ENCODE data around the gene FANCC. TPM values are rescaled to one million over a fixed set of nuclear protein-coding genes. Genes with fewer than 3 reads are reported as not detected.

Gene FANCC, protein sequence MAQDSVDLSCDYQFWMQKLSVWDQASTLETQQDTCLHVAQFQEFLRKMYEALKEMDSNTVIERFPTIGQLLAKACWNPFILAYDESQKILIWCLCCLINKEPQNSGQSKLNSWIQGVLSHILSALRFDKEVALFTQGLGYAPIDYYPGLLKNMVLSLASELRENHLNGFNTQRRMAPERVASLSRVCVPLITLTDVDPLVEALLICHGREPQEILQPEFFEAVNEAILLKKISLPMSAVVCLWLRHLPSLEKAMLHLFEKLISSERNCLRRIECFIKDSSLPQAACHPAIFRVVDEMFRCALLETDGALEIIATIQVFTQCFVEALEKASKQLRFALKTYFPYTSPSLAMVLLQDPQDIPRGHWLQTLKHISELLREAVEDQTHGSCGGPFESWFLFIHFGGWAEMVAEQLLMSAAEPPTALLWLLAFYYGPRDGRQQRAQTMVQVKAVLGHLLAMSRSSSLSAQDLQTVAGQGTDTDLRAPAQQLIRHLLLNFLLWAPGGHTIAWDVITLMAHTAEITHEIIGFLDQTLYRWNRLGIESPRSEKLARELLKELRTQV
- total RNA-seq = 10 to 100 TPM in 5 of 8 experiments, 1 to 10 TPM in 3; 1.2 to 31.3 (median 11.9) TPM

DNA sequence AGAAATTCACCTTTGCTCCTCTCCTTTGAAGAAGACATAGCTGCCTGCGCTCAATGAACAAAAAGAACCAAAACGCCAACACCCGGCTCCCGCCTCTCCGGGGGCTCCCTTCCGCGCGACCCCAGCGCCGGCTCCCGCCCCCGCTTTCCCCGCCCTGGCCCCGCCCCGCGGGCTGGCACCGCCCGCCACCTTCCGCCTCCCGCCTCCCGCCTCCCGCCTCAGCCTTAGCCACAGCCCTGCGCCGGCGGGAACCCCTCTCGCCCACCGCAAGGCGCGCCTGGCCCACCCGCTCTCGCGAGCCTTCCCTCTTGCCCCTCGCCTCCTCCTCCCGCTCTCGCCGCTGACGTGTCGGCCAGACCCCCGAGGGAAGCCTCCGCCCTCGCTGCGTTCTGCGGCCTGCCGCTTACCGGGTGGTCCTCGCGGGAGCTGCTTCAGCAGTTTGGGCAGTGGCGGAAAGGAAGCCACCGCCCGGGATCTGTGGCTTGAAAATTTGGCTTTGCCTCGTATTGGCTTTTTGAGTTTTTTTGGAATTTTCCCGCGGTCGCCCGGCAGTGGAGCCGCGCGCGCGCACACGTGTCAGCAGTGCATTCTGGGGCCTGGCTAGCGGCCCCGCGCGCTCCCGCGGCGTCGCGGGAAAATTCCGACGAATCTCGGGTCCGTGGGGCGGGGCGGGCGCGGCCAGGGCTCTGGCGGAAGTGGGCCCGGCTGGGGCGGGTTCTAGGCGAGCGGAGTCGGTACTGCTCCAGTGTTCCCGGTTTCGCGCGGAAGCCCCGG lies at the start of gene FANCC:
FANCC (minus strand) TSS at position 591 of the 774 bp plus-strand sequence. CDS start 68,418 bp downstream, outside the sequence.
- in situ Hi-C loops (cut with MboI; ENCODE audit: low pct_unique_long_range_greater_than_20kb in 2 of 9, low sequenced_read_pairs in 9 of 9, unreplicated experiment in 9 of 9) = loop anchor here in 1 of 9 experiments (25.0 kb wide), 1 partner anchor 895 kb away; no protein-coding TSS in a partner anchor
- H3K4me1 ChIP-seq (replicated peaks in 1 of 2) = peaks cover 13 to 29% of the 10 kb centered on the region in 2 donors
- ATAC-seq (replicated peaks in 6 of 8) = peak; percentile 82 to 94 (median 91)
- WGBS, 10 experiments = 0% methylated on average over 4 of the region's 89 CpGs; no CpG with 5 or more reads in 9 of the 10 experiments
- peak within 1 kb of the TSS; percentile 97 for H3K27ac ChIP-seq
- H3K4me3 ChIP-seq = peak within 1 kb of the TSS; percentile 56 to 80 (median 60)

DNA sequence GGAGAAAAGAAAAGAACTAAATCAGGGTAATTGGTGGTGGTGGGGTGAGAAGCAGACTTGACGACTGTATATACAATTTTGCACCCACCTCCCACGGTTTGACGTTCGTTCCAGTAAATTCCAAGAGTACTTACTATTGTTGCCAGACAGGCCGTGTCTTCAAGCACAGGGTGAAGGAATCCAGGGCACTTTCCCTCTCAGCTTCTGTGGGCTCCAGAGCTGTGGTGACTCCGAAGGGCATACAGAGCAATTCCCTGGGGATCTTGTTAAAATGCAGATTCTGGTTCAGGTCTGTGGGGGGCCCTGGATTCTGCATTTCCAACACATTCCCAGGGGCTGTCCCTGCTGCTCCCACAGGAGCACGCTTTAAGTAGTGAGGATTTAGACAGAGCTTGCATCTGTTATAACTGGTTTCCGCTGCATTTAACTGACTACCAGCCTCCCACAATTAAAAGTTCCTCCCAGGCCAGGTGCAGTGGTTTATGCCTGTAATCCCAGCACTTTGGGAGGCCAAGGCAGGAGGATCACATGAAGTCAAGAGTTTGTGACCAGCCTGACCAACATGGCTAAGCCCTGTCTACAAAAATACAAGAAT lies 49.3 kb upstream of the FANCC start:
- in situ Hi-C loops (cut with MboI; ENCODE audit: low pct_unique_long_range_greater_than_20kb in 2 of 9, low sequenced_read_pairs in 9 of 9, unreplicated experiment in 9 of 9) = no loop called here
- ATAC-seq (replicated peaks in 6 of 8) = no peak
- no peak overlapping the region for H3K27ac ChIP-seq
- WGBS, 10 experiments = 63 to 85% (median 76%) methylated on average over 1 to 8 of the region's 8 CpGs; no CpG with 5 or more reads in 2 of the 10 experiments
- H3K4me3 ChIP-seq = no peak overlapping the region
- peaks cover 9 to 11% of the 10 kb centered on the region in 2 donors for H3K4me1 ChIP-seq (replicated peaks in 1 of 2)

DNA sequence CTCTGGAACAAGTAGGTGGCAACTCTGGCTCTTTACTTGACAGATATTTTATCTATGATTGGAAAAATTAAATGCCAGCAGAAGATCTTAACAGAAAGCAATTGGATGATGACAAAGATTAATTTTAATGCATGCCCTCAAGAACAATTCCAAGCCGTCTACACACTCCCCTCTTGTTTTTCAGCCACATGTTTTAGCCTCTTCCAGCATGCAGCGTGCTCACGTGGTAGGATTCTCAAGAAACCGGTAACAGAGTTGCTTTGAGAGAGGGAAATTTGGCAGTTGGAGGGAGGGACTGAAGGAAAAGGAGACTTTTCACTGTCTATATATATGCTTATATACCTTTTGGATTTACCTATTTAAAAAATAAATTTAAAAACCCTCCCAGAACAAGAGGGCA lies 48.3 kb upstream of the FANCC start:
- Histone ChIP-seq H3K27ac (no peak overlapping the region), H3K4me1 (replicated peaks in 1 of 2) (peaks cover 10 to 15% of the 10 kb centered on the region in 2 donors), H3K4me3 (no peak overlapping the region)
- in situ Hi-C loops (cut with MboI; ENCODE audit: low pct_unique_long_range_greater_than_20kb in 2 of 9, low sequenced_read_pairs in 9 of 9, unreplicated experiment in 9 of 9) = no loop called here
- whole genome bisulfite sequencing, 10 experiments = 13 to 65% (median 39%) methylated on average over 3 to 4 of the region's 4 CpGs; no CpG with 5 or more reads in 1 of the 10 experiments
- ATAC-seq (replicated peaks in 6 of 8) = peak in 1 of 8 experiments; percentile 39

DNA sequence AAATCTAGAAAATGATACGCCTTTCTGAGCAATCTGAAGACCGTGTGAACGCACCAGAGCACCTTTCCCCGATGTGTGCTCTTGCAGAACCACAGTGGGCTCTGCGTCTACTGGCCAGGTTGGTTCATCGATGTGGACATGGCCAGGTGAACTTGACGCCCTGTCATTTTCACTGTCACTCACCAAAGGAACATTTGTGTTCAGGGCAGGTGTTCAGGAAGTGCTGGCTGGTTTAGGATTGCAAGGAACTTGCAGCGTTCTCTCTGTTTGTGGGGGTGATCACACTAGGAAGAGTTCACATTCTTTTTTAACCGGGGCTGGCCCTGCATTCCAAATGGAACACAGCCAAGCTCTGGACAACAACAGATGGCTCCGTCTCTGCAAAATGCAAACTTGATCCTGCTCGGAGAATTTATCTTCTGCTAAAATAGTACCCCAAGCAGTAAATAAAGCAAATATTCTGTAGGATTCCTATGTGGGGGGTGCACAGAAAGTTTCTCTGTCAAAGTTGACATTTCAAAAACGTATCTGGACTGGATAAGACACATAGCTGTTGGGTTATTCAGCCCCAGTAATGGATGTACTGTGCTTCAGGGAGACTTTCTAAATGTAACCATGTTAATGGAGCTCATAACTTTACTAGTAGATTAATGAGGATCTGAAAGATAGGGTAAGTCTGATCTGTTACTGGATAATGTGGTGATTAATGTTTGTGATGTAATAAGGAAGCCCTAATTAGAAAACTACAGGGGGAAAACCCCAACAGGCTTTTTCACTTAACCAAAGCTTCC lies 45.7 kb upstream of the FANCC start:
- ATAC-seq (replicated peaks in 6 of 8) = peak in 4 of 8 experiments; percentile 19 to 61 (median 42)

DNA sequence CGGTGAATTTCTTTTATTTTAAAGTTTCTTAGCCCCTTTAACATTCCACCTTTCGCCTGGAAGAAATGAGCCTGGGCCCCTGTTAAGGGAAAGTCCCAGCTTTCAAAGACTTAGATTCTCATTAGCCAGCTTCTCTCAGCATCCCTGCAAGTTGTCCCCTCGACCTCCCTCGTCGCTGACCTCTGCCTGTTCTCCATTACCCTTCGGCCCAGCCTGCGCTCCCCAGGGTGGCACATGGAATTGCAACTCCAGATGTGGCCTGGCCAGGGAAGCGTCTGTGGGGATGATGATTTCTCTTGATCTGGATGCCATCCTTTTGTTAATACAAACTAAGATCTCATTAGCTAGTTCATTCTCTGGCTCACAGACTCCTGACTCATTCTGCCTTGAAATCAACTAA lies 43.4 kb upstream of the FANCC start:
- Histone ChIP-seq H3K27ac (no peak overlapping the region), H3K4me3 (no peak overlapping the region), H3K4me1 (replicated peaks in 1 of 2) (peaks cover 11 to 17% of the 10 kb centered on the region in 2 donors)
- WGBS, 10 experiments = 0 to 100% (median 56%) methylated on average over 1 to 4 of the region's 8 CpGs; no CpG with 5 or more reads in 1 of the 10 experiments
- ATAC-seq (replicated peaks in 6 of 8) = peak in 1 of 8 experiments; percentile 42
- in situ Hi-C loops (cut with MboI; ENCODE audit: low pct_unique_long_range_greater_than_20kb in 2 of 9, low sequenced_read_pairs in 9 of 9, unreplicated experiment in 9 of 9) = no loop called here

More for the DNA sequence above, 45.7 kb upstream of the FANCC start:
- in situ Hi-C loops (cut with MboI; ENCODE audit: low pct_unique_long_range_greater_than_20kb in 2 of 9, low sequenced_read_pairs in 9 of 9, unreplicated experiment in 9 of 9) = no loop called here
- WGBS, 10 experiments = 14 to 100% (median 78%) methylated on average over 3 to 11 of the region's 12 CpGs
- Histone ChIP-seq H3K4me3 (no peak overlapping the region), H3K27ac (no peak overlapping the region), H3K4me1 (replicated peaks in 1 of 2) (peaks cover 12 to 18% of the 10 kb centered on the region in 2 donors)

DNA sequence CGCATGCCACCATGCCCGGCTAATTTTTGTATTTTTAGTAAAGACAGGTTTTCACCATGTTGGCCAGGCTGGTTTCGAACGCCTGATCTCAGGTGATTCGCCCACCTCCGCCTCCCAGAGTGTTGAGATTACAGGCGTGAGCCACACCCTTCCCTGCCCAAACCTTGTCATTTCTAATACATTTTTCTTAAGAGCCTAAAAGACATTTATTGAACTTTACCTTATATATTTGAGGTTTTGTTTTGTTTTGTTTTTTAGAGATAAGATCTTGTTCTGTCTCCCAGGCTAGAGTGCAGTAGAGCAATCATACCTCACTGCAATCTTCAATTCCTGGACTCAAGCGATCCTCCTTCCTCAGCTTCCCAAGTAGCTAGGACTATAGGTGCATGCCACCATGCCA lies 39.8 kb upstream of the FANCC start:
- Histone ChIP-seq H3K27ac (no peak overlapping the region), H3K4me3 (no peak overlapping the region), H3K4me1 (replicated peaks in 1 of 2) (peaks cover 2 to 7% of the 10 kb centered on the region in 2 donors)
- in situ Hi-C loops (cut with MboI; ENCODE audit: low pct_unique_long_range_greater_than_20kb in 2 of 9, low sequenced_read_pairs in 9 of 9, unreplicated experiment in 9 of 9) = no loop called here
- no peak for ATAC-seq (replicated peaks in 6 of 8)
- WGBS, 10 experiments = 63 to 100% (median 94%) methylated on average over 1 to 7 of the region's 8 CpGs

DNA sequence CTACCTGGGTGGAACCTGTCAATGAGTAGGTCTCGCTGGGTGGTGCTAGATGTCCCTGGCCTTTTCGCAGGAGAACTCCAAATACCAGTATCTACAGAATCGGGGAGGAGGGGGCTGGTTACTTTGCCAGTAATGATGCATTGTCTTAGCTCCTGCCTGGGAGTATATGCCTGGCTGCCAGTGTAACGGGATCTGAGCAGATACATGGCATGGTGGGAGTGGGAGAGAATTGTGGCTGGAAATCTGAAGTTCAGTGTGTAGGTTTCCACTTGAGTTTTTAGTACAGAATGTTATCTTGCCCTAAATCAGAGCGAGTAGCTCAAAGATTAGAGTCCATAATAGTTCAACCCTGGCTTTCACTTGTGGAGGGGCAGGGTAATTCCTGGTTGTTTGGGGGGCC lies 38.0 kb upstream of the FANCC start:
- H3K27ac ChIP-seq = no peak overlapping the region
- H3K4me3 ChIP-seq = no peak overlapping the region
- in situ Hi-C loops (cut with MboI; ENCODE audit: low pct_unique_long_range_greater_than_20kb in 2 of 9, low sequenced_read_pairs in 9 of 9, unreplicated experiment in 9 of 9) = no loop called here
- ATAC-seq (replicated peaks in 6 of 8) = no peak
- peaks cover 0 to under 1% of the 10 kb centered on the region in 2 donors for H3K4me1 ChIP-seq (replicated peaks in 1 of 2)
- WGBS, 10 experiments = 46 to 87% (median 71%) methylated on average over 2 to 5 of the region's 5 CpGs

DNA sequence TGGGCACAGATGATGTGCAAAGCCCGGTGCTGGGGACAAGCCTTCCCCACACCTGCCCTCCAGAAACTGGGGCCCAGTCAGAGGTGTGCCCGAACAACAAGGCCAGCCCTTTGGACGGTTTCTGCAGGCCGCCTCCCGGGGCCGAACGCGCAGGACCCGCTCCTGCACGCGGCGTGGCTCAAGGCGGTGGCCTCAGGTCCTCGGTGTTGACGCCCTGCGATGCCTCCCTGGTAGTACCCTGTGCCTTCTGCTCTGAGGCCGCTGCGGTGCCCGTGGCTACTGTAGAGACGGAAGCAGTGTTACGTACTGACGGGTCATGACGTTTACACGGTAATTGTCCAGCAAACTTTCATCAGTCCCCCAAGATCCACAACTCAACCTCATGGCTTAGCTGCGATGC lies 33.5 kb upstream of the FANCC start:
- ATAC-seq (replicated peaks in 6 of 8) = no peak
- no peaks in the 10 kb centered on the region for H3K4me1 ChIP-seq (replicated peaks in 1 of 2)
- WGBS, 10 experiments = 94 to 100% (median 100%) methylated on average over 1 to 3 of the region's 25 CpGs; no CpG with 5 or more reads in 5 of the 10 experiments
- H3K4me3 ChIP-seq = no peak overlapping the region
- H3K27ac ChIP-seq = no peak overlapping the region
- in situ Hi-C loops (cut with MboI; ENCODE audit: low pct_unique_long_range_greater_than_20kb in 2 of 9, low sequenced_read_pairs in 9 of 9, unreplicated experiment in 9 of 9) = no loop called here

DNA sequence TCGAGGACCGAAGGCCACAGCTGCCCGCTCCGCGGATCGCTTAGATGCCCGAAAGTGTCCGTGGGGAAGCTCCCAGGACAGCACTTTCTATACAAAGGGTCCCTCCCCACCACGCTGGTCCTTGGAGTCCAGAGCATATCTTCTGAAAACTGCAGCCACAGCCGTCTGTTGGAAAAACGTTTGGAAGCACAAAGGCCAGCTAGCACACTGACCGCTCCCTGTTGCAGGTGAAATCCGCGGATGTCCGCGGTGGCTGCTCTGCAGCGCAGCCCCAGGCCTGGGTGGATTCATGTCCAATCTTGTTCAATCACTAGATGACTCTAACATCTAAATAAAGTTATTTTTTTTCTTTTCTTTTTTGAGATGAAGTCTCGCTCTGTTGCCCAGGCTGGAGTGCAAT lies 32.8 kb upstream of the FANCC start:
- no peak for ATAC-seq (replicated peaks in 6 of 8)
- WGBS, 10 experiments = 50 to 100% (median 93%) methylated on average over 1 to 11 of the region's 18 CpGs; no CpG with 5 or more reads in 2 of the 10 experiments
- Histone ChIP-seq H3K27ac (no peak overlapping the region), H3K4me3 (no peak overlapping the region), H3K4me1 (replicated peaks in 1 of 2) (no peaks in the 10 kb centered on the region)
- in situ Hi-C loops (cut with MboI; ENCODE audit: low pct_unique_long_range_greater_than_20kb in 2 of 9, low sequenced_read_pairs in 9 of 9, unreplicated experiment in 9 of 9) = no loop called here

DNA sequence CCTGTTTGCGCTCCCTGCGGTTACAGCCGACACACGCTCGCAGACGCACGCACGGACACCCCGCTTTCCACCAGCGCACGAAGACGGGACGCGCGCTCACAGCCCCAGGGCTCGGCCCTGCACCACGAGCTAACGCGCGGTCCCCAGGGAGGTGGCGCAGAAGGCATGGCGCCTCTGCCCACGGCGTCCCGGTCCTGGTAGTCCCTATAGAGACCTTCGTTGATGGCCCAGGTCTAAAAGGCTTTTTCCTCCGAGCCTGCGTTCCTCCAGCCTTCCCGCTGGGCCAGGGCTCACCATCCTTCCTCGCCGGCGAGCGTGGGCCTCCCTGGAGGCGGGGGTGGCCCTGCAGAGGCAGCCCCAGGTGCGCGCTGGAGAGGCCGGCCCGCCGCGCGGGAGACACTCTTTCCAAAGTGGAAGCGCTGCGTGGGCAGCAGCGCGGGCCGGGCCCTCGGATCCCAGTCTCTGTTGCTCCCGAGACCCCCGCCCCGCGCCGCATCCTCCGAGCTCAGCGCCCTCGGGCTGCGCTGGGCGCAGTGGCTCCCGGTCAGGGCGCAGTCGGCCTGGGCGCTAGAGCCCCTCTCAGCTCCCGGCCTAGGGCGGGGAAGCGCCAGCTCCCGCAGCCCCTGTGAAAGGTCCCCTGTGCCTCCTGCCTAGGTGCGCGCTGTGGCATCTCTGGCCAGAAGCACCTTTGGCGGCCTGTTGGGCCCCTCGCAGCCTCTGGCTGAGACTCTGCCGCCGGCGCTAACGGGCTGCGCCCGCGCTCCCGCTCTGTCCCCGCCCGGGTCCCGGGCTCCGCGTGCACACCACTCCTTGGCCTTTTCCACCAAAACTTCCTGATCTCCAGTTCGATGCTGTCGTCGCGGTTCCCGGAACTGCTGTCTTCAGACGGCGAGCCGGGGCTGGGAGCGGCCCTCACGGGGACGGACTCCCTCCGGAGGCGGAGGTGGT lies 31.9 kb upstream of the FANCC start:
- 15 to 75% (median 34%) methylated on average over 1 to 37 of the region's 95 CpGs; no CpG with 5 or more reads in 1 of the 10 experiments for WGBS, 10 experiments
- no peak overlapping the region for H3K27ac ChIP-seq
- no peak overlapping the region for H3K4me3 ChIP-seq
- in situ Hi-C loops (cut with MboI; ENCODE audit: low pct_unique_long_range_greater_than_20kb in 2 of 9, low sequenced_read_pairs in 9 of 9, unreplicated experiment in 9 of 9) = no loop called here
- H3K4me1 ChIP-seq (replicated peaks in 1 of 2) = no peaks in the 10 kb centered on the region
- peak in 2 of 8 experiments; percentile 53 to 67 for ATAC-seq (replicated peaks in 6 of 8)

DNA sequence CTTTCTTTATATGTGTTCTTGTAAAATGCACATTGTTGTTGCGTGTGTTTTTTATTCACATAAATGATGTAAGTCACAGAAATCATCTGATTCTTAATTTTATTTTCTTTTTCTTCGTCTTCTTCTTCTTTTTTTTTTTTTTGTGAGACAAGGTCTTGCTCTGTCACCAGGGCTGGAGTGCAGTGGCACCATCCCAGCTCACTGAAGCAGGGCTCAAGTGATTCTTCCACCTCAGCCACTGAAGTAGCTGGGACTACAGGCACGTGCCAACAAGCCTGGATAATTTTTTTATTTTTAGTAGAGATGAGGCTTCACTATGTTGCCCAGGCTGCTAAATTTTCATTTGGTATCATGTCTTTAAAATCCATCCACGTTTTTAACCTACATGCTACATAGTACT lies 28.5 kb upstream of the FANCC start:
- in situ Hi-C loops (cut with MboI; ENCODE audit: low pct_unique_long_range_greater_than_20kb in 2 of 9, low sequenced_read_pairs in 9 of 9, unreplicated experiment in 9 of 9) = no loop called here
- Histone ChIP-seq H3K4me1 (replicated peaks in 1 of 2) (no peaks in the 10 kb centered on the region), H3K4me3 (no peak overlapping the region), H3K27ac (no peak overlapping the region)
- WGBS, 10 experiments = 24 to 100% (median 67%) methylated on average over 1 to 4 of the region's 4 CpGs
- ATAC-seq (replicated peaks in 6 of 8) = no peak
